ENCODE results near the gene ERP27.

ERP27 gene

DNA sequence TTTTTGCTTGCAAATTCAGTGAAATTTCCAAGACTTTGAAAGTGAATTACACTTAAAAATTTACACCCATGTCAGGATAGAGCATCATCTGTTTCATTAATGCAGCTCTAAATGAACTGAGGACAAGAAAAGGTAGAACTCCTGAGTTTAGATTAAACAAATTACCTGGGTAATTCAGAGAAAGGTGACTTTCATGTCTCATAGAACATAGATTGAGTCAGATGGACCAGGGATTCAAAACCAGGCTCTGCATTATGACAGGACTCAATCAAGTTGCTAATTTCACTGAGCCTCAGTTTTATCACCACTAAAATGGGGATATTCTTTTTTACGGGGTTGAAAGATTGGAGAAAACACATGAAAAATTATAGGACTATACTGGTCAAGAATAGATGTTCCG, 18.6 kb upstream of the ERP27 start:
- H3K27me3 ChIP-seq (ENCODE audit: control insufficient read depth in 1 of 2, insufficient read depth in 1 of 2, low read length in 2 of 2) = no peaks in the 10 kb centered on the region
- no peak overlapping the region for H2BK120ac ChIP-seq (ENCODE audit: low read depth, low read length)
- no peak overlapping the region for H2AFZ ChIP-seq (ENCODE audit: low read depth, low read length)
- no peak overlapping the region for H2BK15ac ChIP-seq (ENCODE audit: low read depth, poor library complexity, severe bottlenecking)
- no peak overlapping the region for H2BK12ac ChIP-seq (ENCODE audit: low read length in 2 of 2)
- H3K9ac ChIP-seq (ENCODE audit: low read length) = no peak overlapping the region
- no peak overlapping the region for H3K4me2 ChIP-seq (ENCODE audit: low read length, poor library complexity, severe bottlenecking)
- H3K14ac ChIP-seq (ENCODE audit: low read length in 2 of 2) = no peak overlapping the region
- no peaks in the 10 kb centered on the region for H3K36me3 ChIP-seq (ENCODE audit: control insufficient read depth in 1 of 2, insufficient read depth in 2 of 2, low read depth in 1 of 2, low read length in 2 of 2)
- no peak overlapping the region for H3K27ac ChIP-seq (ENCODE audit: low read length, poor library complexity, severe bottlenecking)
- H3K4me3 ChIP-seq (ENCODE audit: insufficient read depth in 1 of 2, low read depth in 1 of 2, low read length in 2 of 2) = no peak overlapping the region
- no peak overlapping the region for H4K91ac ChIP-seq (ENCODE audit: low read length)
- H4K8ac ChIP-seq (ENCODE audit: low read length) = no peak overlapping the region
- no peak overlapping the region for H2BK5ac ChIP-seq (ENCODE audit: low read depth, low read length, poor library complexity, severe bottlenecking)
- WGBS = 71% methylated on average over 1 of the region's 2 CpGs
- H3K79me1 ChIP-seq (replicated peaks; ENCODE audit: low read length, poor library complexity, severe bottlenecking) = no peaks in the 10 kb centered on the region
- no peak overlapping the region for H3K23ac ChIP-seq (ENCODE audit: low read length in 2 of 2)
- H3K9me3 ChIP-seq (ENCODE audit: control insufficient read depth, low read length) = no peaks in the 10 kb centered on the region
- H3K4ac ChIP-seq (ENCODE audit: low read depth in 1 of 2, low read length in 2 of 2) = no peak overlapping the region
- H3K18ac ChIP-seq (ENCODE audit: low read depth in 1 of 2, low read length in 2 of 2) = no peak overlapping the region
- no peak overlapping the region for H2AK5ac ChIP-seq (ENCODE audit: low read length, severe bottlenecking)
- DNase-seq = no peak
- H3K4me1 ChIP-seq (ENCODE audit: control insufficient read depth, insufficient read depth, low read depth, low read length) = peaks cover 9% of the 10 kb centered on the region

- H3K4me3 ChIP-seq (ENCODE audit: insufficient read depth in 1 of 2, low read depth in 1 of 2, low read length in 2 of 2) = no peak overlapping the region
These were observed 17.9 kb upstream of the ERP27 start for GRCh38 chr12:14956024-14956891.

DNA sequence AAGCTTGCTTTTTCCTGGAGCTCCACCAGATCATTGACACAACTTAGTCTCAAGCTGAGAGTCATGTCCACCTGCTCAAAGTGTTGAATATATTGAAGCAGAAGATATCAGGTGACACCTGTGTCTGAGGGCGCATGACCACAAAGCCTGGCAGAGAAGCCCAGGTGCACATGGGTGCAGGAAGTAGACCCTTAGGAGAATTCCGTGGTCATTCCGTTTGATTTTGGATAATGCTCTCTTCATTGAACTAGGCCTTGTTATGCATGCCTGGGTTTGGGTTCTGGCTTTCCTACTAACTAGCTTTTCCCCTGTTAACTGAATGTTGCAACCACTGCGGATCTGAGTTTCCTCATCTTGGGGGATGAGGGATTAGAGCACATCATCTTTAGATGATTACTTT, 15.9 kb upstream of the ERP27 start:
- WGBS = 100% methylated on average over 4 of the region's 4 CpGs
- Histone ChIP-seq H3K9ac (ENCODE audit: low read length) (no peak overlapping the region), H3K9me3 (ENCODE audit: control insufficient read depth, low read length) (no peaks in the 10 kb centered on the region), H2BK120ac (ENCODE audit: low read depth, low read length) (no peak overlapping the region), H4K8ac (ENCODE audit: low read length) (no peak overlapping the region), H2AFZ (ENCODE audit: low read depth, low read length) (no peak overlapping the region), H3K4me3 (ENCODE audit: insufficient read depth in 1 of 2, low read depth in 1 of 2, low read length in 2 of 2) (no peak overlapping the region), H3K14ac (ENCODE audit: low read length in 2 of 2) (no peak overlapping the region), H3K4ac (ENCODE audit: low read depth in 1 of 2, low read length in 2 of 2) (no peak overlapping the region), H3K79me1 (replicated peaks; ENCODE audit: low read length, poor library complexity, severe bottlenecking) (no peaks in the 10 kb centered on the region), H2BK5ac (ENCODE audit: low read depth, low read length, poor library complexity, severe bottlenecking) (no peak overlapping the region), H3K27ac (ENCODE audit: low read length, poor library complexity, severe bottlenecking) (no peak overlapping the region), H3K23ac (ENCODE audit: low read length in 2 of 2) (no peak overlapping the region), H3K27me3 (ENCODE audit: control insufficient read depth in 1 of 2, insufficient read depth in 1 of 2, low read length in 2 of 2) (no peaks in the 10 kb centered on the region), H2AK5ac (ENCODE audit: low read length, severe bottlenecking) (no peak overlapping the region), H2BK12ac (ENCODE audit: low read length in 2 of 2) (peak overlapping the region; percentile 18 to 60), H3K36me3 (ENCODE audit: control insufficient read depth in 1 of 2, insufficient read depth in 2 of 2, low read depth in 1 of 2, low read length in 2 of 2) (no peaks in the 10 kb centered on the region), H2BK15ac (ENCODE audit: low read depth, poor library complexity, severe bottlenecking) (no peak overlapping the region), H4K91ac (ENCODE audit: low read length) (no peak overlapping the region), H3K4me2 (ENCODE audit: low read length, poor library complexity, severe bottlenecking) (no peak overlapping the region), H3K4me1 (ENCODE audit: control insufficient read depth, insufficient read depth, low read depth, low read length) (peaks cover 8% of the 10 kb centered on the region), H3K18ac (ENCODE audit: low read depth in 1 of 2, low read length in 2 of 2) (no peak overlapping the region)
- DNase-seq = no peak

More at GRCh38 chr12:14956024-14956891, 17.9 kb upstream of the ERP27 start:
- Histone ChIP-seq H3K14ac (ENCODE audit: low read length in 2 of 2) (no peak overlapping the region), H2BK5ac (ENCODE audit: low read depth, low read length, poor library complexity, severe bottlenecking) (no peak overlapping the region), H2BK15ac (ENCODE audit: low read depth, poor library complexity, severe bottlenecking) (no peak overlapping the region), H2AK5ac (ENCODE audit: low read length, severe bottlenecking) (no peak overlapping the region), H4K91ac (ENCODE audit: low read length) (no peak overlapping the region), H3K27me3 (ENCODE audit: control insufficient read depth in 1 of 2, insufficient read depth in 1 of 2, low read length in 2 of 2) (no peaks in the 10 kb centered on the region), H3K27ac (ENCODE audit: low read length, poor library complexity, severe bottlenecking) (no peak overlapping the region), H2AFZ (ENCODE audit: low read depth, low read length) (no peak overlapping the region), H3K79me1 (replicated peaks; ENCODE audit: low read length, poor library complexity, severe bottlenecking) (no peaks in the 10 kb centered on the region), H3K4me2 (ENCODE audit: low read length, poor library complexity, severe bottlenecking) (no peak overlapping the region), H3K36me3 (ENCODE audit: control insufficient read depth in 1 of 2, insufficient read depth in 2 of 2, low read depth in 1 of 2, low read length in 2 of 2) (no peaks in the 10 kb centered on the region), H3K9ac (ENCODE audit: low read length) (no peak overlapping the region), H3K23ac (ENCODE audit: low read length in 2 of 2) (no peak overlapping the region), H4K8ac (ENCODE audit: low read length) (no peak overlapping the region), H3K9me3 (ENCODE audit: control insufficient read depth, low read length) (no peaks in the 10 kb centered on the region), H2BK120ac (ENCODE audit: low read depth, low read length) (no peak overlapping the region), H3K4me1 (ENCODE audit: control insufficient read depth, insufficient read depth, low read depth, low read length) (peaks cover 9% of the 10 kb centered on the region), H2BK12ac (ENCODE audit: low read length in 2 of 2) (no peak overlapping the region), H3K18ac (ENCODE audit: low read depth in 1 of 2, low read length in 2 of 2) (no peak overlapping the region), H3K4ac (ENCODE audit: low read depth in 1 of 2, low read length in 2 of 2) (no peak overlapping the region)
- no peak for DNase-seq
- WGBS = 96% methylated on average over 9 of the region's 9 CpGs

DNA sequence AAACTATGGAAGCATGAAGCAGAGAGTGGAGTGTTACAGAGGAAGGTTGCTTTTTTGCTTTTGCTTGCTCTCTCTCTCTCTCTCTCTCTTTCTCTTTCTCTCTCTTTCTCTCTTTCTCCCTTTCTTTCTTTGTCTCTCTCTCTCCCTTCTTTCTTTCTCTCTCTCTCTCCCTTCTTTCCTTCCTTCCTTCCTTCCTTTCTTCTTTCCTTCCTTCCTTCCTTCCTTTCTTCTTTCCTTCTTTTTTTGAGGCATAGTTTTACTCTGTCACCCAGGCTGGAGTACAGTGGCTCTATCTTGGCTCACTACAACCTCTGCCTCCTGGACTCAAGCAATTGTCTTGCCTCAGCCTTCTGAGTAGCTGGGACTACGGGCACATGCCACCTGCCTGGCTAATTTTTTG, 15.4 kb upstream of the ERP27 start:
- H4K8ac ChIP-seq (ENCODE audit: low read length) = no peak overlapping the region
- DNase-seq = no peak
- peaks cover 10% of the 10 kb centered on the region for H3K4me1 ChIP-seq (ENCODE audit: control insufficient read depth, insufficient read depth, low read depth, low read length)
- H3K23ac ChIP-seq (ENCODE audit: low read length in 2 of 2) = no peak overlapping the region
- H3K36me3 ChIP-seq (ENCODE audit: control insufficient read depth in 1 of 2, insufficient read depth in 2 of 2, low read depth in 1 of 2, low read length in 2 of 2) = no peaks in the 10 kb centered on the region
- H3K9ac ChIP-seq (ENCODE audit: low read length) = no peak overlapping the region
- H3K27me3 ChIP-seq (ENCODE audit: control insufficient read depth in 1 of 2, insufficient read depth in 1 of 2, low read length in 2 of 2) = no peaks in the 10 kb centered on the region
- H3K18ac ChIP-seq (ENCODE audit: low read depth in 1 of 2, low read length in 2 of 2) = no peak overlapping the region
- no peak overlapping the region for H4K91ac ChIP-seq (ENCODE audit: low read length)
- H3K27ac ChIP-seq (ENCODE audit: low read length, poor library complexity, severe bottlenecking) = no peak overlapping the region
- no peak overlapping the region for H2AFZ ChIP-seq (ENCODE audit: low read depth, low read length)
- H3K79me1 ChIP-seq (replicated peaks; ENCODE audit: low read length, poor library complexity, severe bottlenecking) = no peaks in the 10 kb centered on the region
- H3K9me3 ChIP-seq (ENCODE audit: control insufficient read depth, low read length) = no peaks in the 10 kb centered on the region
- H3K4me2 ChIP-seq (ENCODE audit: low read length, poor library complexity, severe bottlenecking) = no peak overlapping the region
- 85% methylated on average over 1 of the region's 1 CpG for WGBS
- H2AK5ac ChIP-seq (ENCODE audit: low read length, severe bottlenecking) = no peak overlapping the region
- no peak overlapping the region for H2BK120ac ChIP-seq (ENCODE audit: low read depth, low read length)
- no peak overlapping the region for H3K14ac ChIP-seq (ENCODE audit: low read length in 2 of 2)
- no peak overlapping the region for H3K4ac ChIP-seq (ENCODE audit: low read depth in 1 of 2, low read length in 2 of 2)
- no peak overlapping the region for H2BK15ac ChIP-seq (ENCODE audit: low read depth, poor library complexity, severe bottlenecking)
- no peak overlapping the region for H2BK5ac ChIP-seq (ENCODE audit: low read depth, low read length, poor library complexity, severe bottlenecking)
- peak overlapping the region in 1 of 2 experiments; percentile 60 for H2BK12ac ChIP-seq (ENCODE audit: low read length in 2 of 2)
- no peak overlapping the region for H3K4me3 ChIP-seq (ENCODE audit: insufficient read depth in 1 of 2, low read depth in 1 of 2, low read length in 2 of 2)

All from mesenchymal stem cell (in vitro differentiated cells and primary cell).